Measurements from ENCODE around the gene SCLY. TPM values are rescaled to one million over a fixed set of nuclear protein-coding genes. Genes with fewer than 3 reads are reported as not detected.
A peak's percentile ranks its signal among the peaks of the same experiment; 100 is the strongest.
"Not testable (repeated sequence)": the region's sequence is repeated elsewhere in the genome, so short reads cannot be mapped to it uniquely, and the experiment has no call there.

The SCLY gene
- total RNA-seq, 1 donor from 2014 or later, result 46.1 TPM

DNA sequence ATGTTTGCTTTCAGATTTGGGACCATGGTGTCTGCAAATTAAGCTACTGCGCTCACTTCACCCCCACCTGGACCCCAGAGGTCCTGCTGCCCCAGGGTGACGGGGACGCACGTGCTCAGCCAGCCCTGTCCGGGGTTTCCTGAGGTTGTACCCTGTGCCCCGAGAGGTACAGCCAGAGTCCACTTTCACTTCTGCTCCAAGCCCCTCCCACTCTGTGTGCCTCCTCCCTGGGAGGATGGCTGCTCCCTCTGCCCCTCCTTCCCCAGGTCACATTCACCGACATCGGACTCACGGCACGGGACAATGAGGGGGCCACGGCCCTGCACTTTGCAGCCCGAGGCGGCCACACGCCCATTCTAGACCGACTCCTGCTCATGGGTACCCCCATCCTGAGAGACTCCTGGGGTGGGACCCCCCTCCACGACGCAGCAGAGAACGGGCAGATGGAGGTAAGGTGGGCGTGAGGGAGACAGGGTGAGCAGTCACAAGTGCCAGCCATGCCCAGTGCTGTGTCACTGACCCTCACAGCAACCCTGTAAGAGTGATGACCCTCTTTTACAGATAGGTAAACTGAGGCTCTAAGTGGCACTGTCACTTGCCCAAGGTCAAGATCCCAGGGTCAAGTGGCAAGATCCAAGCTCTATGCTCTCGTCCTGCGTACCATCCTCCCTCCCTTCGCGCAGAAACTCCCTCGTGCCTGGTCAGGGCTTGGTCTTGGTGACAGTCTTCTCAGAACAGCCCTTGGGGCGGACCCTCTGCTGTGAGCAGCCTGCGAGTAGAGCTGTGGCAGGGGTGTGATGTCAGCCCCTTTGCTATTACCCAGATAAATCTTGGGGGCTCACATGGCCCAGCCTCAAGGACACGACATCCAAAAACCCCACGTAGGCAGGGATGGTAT is 47.0 kb downstream of the SCLY start:
- no peak for DNase-seq (ENCODE audit: low read depth, low spot score)
- Mint-ChIP-seq H3K4me1 (peaks cover 18% of the 10 kb centered on the region), H3K4me3 (no peak overlapping the region)

DNA sequence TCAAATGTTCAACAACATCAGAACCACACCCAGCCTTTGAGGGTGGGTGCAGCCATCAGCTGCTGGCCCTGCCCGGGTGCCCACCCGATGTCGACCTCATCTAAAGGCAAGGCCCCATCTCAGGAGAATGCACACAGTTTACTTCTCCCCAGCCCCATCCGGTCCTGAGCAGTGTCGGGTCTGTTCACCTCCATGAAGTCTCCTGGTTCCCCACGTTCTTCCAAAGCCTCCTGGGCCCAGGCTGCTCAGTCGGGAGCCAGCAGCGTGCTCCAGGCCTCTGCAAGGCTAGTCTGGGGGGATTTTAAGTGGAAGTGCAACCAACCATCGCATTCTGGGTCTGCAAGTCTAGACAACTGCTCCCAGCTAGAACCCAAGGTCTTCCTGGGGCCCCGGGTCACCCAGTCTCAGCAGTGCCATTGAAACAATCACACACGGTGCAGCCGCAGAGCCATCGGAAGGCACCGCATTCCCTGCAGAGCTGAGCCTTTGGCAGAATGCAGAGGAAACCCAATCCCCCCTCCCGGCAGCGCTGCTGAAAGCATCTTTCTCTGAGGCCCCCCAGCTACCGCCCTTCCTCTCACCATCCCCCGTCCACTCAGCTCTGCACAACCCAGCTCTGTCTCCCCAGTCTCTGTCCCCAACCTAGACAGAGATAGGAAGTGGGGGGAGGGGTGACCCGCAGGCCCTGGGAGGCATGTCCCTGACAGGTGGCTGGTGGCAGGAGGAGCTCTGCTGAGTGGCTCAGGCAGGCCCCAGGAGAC is 47.8 kb downstream of the SCLY start:
- peaks cover 18% of the 10 kb centered on the region for H3K4me1 Mint-ChIP-seq

More for the DNA sequence above, 47.0 kb downstream of the SCLY start:
- Mint-ChIP-seq H3K9me3 (peaks cover 3% of the 10 kb centered on the region), H3K27me3 (ENCODE audit: low read depth) (no peaks in the 10 kb centered on the region), H3K27ac (ENCODE audit: unreplicated experiment) (peak overlapping the region; percentile 84), H3K36me3 (ENCODE audit: low read depth) (peaks cover 2% of the 10 kb centered on the region)
- TF ChIP-seq, protein P1, sequence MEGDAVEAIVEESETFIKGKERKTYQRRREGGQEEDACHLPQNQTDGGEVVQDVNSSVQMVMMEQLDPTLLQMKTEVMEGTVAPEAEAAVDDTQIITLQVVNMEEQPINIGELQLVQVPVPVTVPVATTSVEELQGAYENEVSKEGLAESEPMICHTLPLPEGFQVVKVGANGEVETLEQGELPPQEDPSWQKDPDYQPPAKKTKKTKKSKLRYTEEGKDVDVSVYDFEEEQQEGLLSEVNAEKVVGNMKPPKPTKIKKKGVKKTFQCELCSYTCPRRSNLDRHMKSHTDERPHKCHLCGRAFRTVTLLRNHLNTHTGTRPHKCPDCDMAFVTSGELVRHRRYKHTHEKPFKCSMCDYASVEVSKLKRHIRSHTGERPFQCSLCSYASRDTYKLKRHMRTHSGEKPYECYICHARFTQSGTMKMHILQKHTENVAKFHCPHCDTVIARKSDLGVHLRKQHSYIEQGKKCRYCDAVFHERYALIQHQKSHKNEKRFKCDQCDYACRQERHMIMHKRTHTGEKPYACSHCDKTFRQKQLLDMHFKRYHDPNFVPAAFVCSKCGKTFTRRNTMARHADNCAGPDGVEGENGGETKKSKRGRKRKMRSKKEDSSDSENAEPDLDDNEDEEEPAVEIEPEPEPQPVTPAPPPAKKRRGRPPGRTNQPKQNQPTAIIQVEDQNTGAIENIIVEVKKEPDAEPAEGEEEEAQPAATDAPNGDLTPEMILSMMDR (conservative IDR thresholded peaks at IDR 0.05), result no peak

DNA sequence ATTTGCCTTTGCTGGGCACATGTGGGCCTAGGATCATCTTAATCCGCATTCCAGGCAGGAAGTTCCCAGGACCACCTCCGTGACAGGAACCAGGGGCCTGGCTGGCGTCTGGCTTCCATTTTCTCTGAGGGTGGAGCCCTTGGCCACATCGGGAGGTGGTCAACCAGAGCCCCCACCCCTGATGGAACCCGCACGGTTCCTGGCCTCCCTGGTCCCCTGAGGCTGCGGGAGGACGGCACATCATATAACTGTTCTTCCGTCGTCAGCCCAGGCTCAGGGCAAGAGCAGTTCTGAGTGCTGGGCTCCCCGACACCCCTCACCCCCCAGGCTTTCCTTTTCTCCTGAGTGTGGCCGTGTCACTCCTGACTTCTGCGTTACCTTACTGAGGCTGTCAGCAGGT is 52.8 kb downstream of the SCLY start:
- Mint-ChIP-seq H3K4me1 (peaks cover 11% of the 10 kb centered on the region), H3K9me3 (peaks cover 8% of the 10 kb centered on the region), H3K27ac (ENCODE audit: unreplicated experiment) (no peak overlapping the region), H3K27me3 (ENCODE audit: low read depth) (peaks cover 5% of the 10 kb centered on the region), H3K4me3 (no peak overlapping the region), H3K36me3 (ENCODE audit: low read depth) (peaks cover 6% of the 10 kb centered on the region)
- TF ChIP-seq, protein P1 (conservative IDR thresholded peaks at IDR 0.05), result no peak
- DNase-seq (ENCODE audit: low read depth, low spot score), result no peak

More for the DNA sequence above, 47.8 kb downstream of the SCLY start:
- H3K36me3 Mint-ChIP-seq (ENCODE audit: low read depth), result peaks cover 6% of the 10 kb centered on the region
- H3K27me3 Mint-ChIP-seq (ENCODE audit: low read depth), result no peaks in the 10 kb centered on the region
- TF ChIP-seq, protein P1 (conservative IDR thresholded peaks at IDR 0.05), result no peak
- H3K27ac Mint-ChIP-seq (ENCODE audit: unreplicated experiment), result peak overlapping the region; percentile 84
- H3K4me3 Mint-ChIP-seq, result no peak overlapping the region
- no peak for DNase-seq (ENCODE audit: low read depth, low spot score)
- H3K9me3 Mint-ChIP-seq, result peaks cover 8% of the 10 kb centered on the region

DNA sequence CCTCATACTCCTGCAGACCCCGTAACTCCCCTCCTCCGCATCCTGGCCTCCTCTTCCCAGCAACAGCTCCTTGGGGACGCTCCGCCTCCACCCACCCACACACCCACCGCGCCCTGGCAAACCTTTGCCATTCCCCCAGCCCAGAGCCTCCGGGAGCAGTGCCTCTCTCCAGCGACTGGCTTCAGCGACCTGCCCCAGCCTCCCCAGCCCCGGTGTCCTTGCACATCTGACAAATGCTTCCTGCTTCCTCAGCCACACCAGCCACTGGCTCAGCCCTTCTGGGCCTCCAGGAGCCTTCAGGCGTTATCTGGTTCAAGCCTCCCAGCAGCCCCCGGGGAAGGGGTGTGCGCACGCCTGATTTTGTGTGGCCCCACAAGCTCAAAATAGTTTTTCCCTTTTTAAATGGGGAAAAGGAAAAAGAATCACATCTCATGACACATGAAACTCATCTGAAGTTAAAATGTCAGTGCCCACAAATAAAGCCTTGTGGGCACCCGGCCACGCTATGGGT is 53.6 kb downstream of the SCLY start:
- DNase-seq (ENCODE audit: low read depth, low spot score), result no peak
- Mint-ChIP-seq H3K27me3 (ENCODE audit: low read depth) (peaks cover 5% of the 10 kb centered on the region), H3K4me1 (peaks cover 3% of the 10 kb centered on the region), H3K9me3 (peaks cover 8% of the 10 kb centered on the region), H3K36me3 (ENCODE audit: low read depth) (peaks cover 6% of the 10 kb centered on the region), H3K27ac (ENCODE audit: unreplicated experiment) (peak overlapping the region; percentile 71), H3K4me3 (no peak overlapping the region)
- TF ChIP-seq, protein P1 (conservative IDR thresholded peaks at IDR 0.05), result no peak

DNA sequence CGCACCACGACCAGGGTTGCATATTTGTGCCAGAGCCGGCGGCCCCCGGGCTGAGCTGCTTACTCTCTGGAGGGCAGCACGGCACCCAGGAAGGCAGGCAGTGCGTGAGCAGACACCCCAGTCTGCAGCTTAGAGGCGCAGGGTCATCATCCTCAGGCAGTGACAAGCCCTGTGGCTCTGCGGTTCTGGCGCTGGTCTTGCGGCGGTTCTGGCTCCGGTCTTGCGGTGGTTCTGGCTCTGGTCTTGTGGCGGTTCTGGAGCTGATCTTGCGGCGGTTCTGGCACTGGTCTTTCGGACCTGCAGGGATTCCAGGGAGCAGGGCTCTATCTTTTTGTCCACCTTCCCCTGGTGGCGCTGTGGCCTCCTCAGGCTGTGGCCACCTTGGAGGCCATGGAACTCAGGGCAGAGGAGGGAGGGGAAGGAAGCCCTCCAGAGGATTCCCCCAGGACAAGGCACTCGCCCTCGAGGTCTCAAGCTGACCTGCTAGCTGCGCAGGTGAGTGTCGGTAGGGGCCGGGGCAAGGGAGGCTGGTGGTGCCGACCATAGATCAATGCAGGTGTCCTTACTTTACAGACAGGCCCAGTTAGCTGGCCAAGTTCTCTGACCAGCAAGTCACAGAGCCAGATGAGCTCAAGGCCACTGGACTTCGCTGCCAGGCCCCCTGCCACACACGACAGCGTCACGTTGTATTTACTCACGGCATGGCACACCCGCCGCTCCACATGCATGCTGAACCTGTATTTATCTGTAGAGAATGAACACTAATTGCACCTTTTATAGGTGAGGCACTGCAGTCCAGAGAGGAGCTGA is 54.3 kb downstream of the SCLY start:
- Mint-ChIP-seq H3K9me3 (peaks cover 8% of the 10 kb centered on the region), H3K27me3 (ENCODE audit: low read depth) (peaks cover 5% of the 10 kb centered on the region), H3K4me3 (no peak overlapping the region), H3K4me1 (no peaks in the 10 kb centered on the region), H3K27ac (ENCODE audit: unreplicated experiment) (peak overlapping the region; percentile 63), H3K36me3 (ENCODE audit: low read depth) (peaks cover 6% of the 10 kb centered on the region)
- DNase-seq (ENCODE audit: low read depth, low spot score), result no peak
- TF ChIP-seq, protein P1 (conservative IDR thresholded peaks at IDR 0.05), result no peak

DNA sequence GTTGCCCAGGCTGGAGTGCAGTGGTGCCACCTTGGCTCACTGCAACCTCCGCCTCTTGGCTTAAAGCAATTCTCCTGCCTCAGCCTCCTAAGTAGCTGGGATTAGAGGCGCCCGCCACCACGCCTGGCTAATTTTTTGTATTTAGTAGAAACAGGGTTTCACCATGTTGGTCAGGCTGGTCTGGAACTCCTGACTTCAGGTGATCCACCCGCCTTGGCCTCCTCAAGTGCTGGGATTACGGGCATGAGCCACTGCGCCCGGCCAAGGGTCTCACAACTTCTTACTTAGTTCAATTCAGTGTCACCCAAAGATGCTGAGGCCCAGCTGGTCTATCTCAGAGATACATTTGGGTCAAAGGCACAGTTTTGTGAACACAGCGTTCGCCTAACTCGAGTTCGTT is 54.9 kb downstream of the SCLY start:
- H3K27ac Mint-ChIP-seq (ENCODE audit: unreplicated experiment); H3K36me3 Mint-ChIP-seq (ENCODE audit: low read depth); H3K4me1 Mint-ChIP-seq; H3K27me3 Mint-ChIP-seq (ENCODE audit: low read depth); H3K9me3 Mint-ChIP-seq; H3K4me3 Mint-ChIP-seq; DNase-seq (ENCODE audit: low read depth, low spot score): not testable (repeated sequence)
